HG03469 (cell line): ENCODE results near the gene MIGA1.

Experiments used
- ATAC-seq: cut with Tn5 transposase; IDR thresholded peaks from one replicate; pipeline ENCODE4 v1.9.1; 2021; ENCODE audit warnings: mild to moderate bottlenecking, moderate library complexity, moderate number of reproducible peaks; ENCODE audit not compliant: unreplicated experiment

Gene MIGA1

GRCh38 chr1:77845951-77846350 lies 66.5 kb downstream of the MIGA1 start:
- no peak for ATAC-seq

DNA sequence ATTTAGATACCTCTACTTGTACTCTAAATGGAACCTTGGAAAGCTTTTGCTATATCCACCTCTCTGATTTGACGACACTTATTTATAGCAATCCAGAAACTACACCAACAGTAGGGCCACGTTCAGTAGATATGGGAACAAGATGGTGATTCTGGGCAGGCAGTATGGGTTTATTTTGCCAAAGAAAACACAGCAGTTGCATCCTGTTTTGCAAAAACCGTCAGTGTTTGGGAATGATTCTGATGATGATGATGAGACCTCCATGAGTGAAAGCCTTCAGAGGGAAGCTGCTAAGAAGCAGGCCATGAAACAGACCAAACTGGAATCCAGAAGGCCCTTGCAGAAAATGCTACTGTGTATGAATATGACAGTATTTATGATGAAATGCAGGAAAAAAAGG lies 67.5 kb downstream of the MIGA1 start:
- ATAC-seq = no peak

DNA sequence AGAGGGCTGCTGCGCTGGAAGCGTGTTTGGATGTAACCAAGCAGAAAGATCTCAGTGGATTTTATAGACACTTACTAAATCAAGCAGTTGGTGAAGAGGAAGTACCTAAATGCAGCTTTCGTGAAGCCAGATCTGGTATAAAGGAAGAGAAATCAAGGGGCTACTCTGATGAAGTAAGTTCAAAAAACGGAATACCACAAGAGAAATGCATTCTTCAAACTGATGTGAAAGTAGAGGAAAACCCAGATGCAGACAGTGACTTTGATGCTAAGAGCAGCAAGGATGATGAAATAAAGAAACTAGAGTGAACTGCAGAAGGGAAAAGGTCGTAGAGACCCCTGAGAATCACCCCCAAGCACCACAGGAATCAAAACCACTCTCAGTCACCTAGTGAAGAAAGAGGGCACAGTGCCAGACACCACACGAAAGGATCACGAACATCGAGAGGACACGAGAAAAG lies 68.2 kb downstream of the MIGA1 start:
- no peak for ATAC-seq

- ATAC-seq = no peak
These were observed 70.6 kb downstream of the MIGA1 start for GRCh38 chr1:77850082-77850481.

GRCh38 chr1:77857552-77857951 lies 78.1 kb downstream of the MIGA1 start:
- no peak for ATAC-seq

DNA sequence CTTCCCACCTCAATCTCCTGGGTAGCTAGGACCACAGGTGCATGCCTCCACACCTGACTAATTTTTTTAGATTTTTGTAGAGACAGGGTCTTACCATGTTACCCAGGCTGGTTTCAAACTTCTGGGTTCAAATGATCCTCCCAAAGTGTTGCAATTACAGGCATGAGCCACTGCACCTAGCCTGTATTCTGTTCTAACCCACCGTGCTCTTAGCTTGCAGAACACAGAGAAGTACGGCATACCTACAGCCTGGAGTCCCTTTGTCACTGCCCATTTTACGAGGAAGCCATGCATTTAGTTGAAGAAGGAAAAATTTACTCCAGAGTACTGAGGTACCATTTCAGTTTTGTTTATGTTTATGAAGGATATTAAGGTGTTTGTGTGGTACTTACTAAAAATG lies 79.3 kb downstream of the MIGA1 start:
- no peak for ATAC-seq

DNA sequence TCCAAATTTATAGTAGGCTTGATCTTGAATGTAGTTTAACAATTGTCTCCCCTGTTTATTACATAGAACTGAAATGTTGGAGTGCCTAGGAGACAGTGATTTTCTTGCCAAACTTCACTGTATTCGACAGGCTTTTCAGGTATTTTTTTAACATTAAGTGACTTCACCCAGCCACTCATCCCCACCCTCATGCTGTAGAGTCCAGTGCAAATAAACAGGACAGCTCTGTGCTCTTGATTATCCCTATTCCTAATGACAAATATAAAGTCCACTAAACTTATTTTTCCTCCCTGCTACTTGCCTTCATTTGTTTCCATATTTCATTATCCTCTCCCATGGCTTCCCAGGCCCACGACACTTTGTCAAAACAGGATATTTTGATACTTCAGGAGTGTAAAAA lies 79.8 kb downstream of the MIGA1 start:
- no peak for ATAC-seq

DNA sequence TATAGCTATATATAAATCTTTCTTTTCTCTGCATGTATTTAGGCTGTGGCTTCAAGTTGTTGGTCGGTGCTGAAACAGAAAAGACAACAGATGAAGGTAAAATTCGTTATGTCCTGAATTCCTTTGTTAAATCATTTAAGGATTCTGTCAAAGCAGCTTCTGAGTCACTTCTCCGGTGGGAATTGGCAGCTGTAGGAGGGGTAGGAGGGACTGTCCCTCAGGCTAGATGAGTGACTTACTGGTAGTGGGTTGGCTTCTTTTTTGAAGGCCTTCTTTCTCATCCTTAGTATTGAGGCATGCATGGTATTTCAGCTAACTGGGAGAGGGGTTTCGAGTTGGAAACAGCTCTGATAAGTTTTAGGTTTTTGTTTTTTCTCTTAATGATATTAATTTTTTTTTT lies 86.8 kb downstream of the MIGA1 start:
- ATAC-seq = no peak

GRCh38 chr1:77872645-77873044 lies 93.2 kb downstream of the MIGA1 start:
- ATAC-seq = no peak

- ATAC-seq = no peak
These were observed 94.0 kb downstream of the MIGA1 start for GRCh38 chr1:77873461-77873860.

GRCh38 chr1:77874804-77875445 lies 95.5 kb downstream of the MIGA1 start:
- no peak for ATAC-seq

GRCh38 chr1:77876884-77877283 lies 97.4 kb downstream of the MIGA1 start:
- no peak for ATAC-seq

GRCh38 chr1:77881061-77881460 lies 101.6 kb downstream of the MIGA1 start:
- no peak for ATAC-seq

GRCh38 chr1:77882411-77882810 lies 103.0 kb downstream of the MIGA1 start:
- no peak for ATAC-seq

DNA sequence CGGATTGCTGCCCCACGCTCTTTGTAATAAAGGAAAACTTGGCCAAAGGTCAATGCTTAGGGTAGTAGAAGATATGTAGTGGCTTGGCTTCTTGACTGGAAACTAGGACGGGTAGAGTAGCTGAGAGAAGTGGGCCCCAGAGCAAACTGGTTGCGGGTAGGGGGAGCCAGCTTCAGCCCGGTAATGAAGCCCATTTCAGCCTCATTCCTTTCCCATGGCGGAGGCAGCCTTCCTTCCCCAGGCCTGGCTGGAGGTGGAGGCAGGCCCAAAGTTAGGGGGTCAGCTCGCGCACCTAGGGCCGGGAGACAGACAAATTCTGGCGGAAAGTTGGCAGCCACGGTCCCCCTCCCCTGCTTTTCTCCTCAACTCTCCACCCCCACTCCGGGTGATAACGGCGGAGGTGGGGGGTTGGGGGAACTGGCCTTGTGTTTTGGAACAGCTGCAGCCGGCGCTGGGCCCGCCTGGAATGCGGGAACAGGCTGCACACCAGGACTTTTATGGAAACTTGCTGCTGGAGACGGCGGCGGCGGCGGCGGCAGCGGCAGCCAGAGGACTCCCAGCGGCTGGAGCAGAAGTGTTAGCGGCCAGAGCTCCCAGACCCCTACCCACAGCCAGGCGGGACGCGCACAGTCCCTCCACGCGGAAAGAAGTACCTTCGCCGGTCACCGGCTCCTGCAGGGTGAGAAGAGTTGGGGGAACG lies 108.8 kb downstream of the MIGA1 start, which contains the start of gene NEXN:
Gene NEXN (plus strand): TSS at position 544 of the 700 bp plus-strand sequence. CDS start 27,483 bp downstream, outside the sequence.
- no peak for ATAC-seq

DNA sequence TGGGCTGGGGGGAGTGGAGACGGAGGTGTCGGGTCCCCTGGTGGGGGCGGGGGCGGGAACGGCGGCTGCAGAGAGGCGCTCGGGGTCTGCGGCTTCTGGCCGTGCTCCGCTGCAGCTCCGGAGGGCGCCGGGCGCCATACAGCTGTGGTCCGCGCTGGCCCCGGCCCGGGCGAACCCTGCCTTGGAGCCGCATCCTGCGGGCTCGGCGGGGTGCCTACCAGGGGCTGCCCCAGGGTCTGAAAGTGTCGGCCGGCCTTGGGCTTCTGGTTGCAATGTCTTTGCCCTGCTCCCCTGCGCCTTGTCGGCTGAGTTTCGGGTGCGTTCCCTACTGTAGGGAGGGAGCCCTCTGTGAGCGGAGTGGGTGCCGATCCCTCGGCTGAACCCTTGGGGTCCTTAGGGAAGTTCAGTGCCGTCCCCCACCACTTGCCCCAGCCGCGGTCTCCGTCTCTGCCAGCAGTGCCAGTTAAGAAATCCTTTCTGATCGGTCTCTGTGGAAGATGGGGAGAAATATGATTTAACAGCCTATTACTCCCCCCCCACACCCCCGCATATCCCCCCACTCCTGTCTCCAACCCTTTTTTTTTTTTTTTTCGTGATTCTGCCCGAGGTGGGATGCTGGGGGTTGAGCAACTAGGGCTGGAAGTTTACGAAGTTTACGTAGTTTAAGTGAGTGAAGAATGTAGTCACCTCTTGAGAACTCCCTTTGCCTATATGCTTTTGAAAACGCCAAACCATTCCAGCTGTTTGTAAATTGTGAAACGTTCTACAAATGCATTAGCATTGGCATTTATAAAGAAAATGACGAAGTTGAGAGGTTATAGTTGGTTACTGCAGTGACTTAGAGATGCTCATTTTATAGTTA lies 109.6 kb downstream of the MIGA1 start:
- no peak for ATAC-seq

DNA sequence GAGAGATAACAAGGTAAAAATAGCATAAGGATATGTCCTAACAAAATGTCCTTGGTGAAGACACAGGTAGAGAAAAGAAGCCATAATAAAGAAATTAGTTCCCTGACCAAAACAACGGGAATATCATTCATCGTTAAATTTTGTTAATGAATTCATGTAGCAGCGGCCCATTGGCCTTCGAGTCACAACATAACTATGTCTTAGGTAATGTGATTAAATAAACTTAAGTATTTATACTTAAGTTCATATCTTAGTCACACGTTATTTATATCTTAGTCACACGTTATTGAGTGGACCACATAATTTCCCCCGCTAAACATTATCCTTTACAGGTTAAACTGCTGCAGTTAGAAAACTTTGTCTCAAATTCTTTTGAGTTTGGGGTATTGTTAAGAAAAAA lies 110.2 kb downstream of the MIGA1 start:
- ATAC-seq = no peak

GRCh38 chr1:77891200-77891599 lies 111.8 kb downstream of the MIGA1 start:
- no peak for ATAC-seq

- ATAC-seq = no peak
These were observed 120.3 kb downstream of the MIGA1 start for GRCh38 chr1:77899647-77900320.

GRCh38 chr1:77900687-77901293 lies 121.3 kb downstream of the MIGA1 start:
- ATAC-seq = no peak

DNA sequence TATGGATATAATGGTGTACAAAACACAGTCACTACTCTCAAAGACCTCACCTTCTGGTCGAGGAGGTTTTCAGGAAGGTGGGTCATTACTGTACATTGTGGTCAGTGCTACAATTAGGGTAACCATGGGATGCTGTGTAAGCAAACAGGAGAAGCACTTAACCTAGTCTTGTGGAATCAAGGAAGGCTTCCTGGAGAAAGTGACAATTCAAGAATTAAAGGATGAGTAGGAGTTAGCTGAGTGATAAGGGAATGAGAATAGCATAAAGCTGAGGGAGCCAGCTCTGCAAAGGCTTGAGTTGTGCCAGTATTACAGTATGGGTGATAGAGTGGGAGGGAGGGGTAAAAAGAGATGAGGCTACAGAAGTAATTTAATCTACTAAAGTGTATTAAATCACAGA lies 126.2 kb downstream of the MIGA1 start:
- no peak for ATAC-seq
